Measurements from ENCODE around the gene CENPE.

- TF ChIP-seq POLR2A (IDR thresholded peaks at IDR 0.05) (no peak), CTCF (IDR thresholded peaks at IDR 0.05) (no peak)
These were observed 122.0 kb downstream of the CENPE start for GRCh38 chr4:103075894-103076746.

Measured in uterus (tissue), 2 donors.